Neuronal stem cell (in vitro differentiated cells): ENCODE results near the gene CAST.

Experiments
- DNase-seq: peaks from one replicate; pipeline ENCODE4 v3.0.0-alpha.2; 2013; ENCODE audit warnings: low spot score
- H2AFZ ChIP-seq: one replicate; pipeline ENCODE4 v1.6.1; 2013; ENCODE audit warnings: mild to moderate bottlenecking, low read length, inconsistent platforms
- H2AK5ac ChIP-seq: 2 replicates; pipeline ENCODE4 v1.6.1; 2013; ENCODE audit warnings: low read depth, mild to moderate bottlenecking, inconsistent platforms, low read length, moderate library complexity, mixed read lengths
- H2BK120ac ChIP-seq: 2 replicates; pipeline ENCODE4 v1.6.1; 2013; ENCODE audit warnings: low read depth, mild to moderate bottlenecking, inconsistent platforms, low read length, moderate library complexity, mixed read lengths
- H2BK12ac ChIP-seq: one replicate; pipeline ENCODE4 v1.6.1; 2013; ENCODE audit warnings: low read length, inconsistent platforms
- H2BK15ac ChIP-seq: 2 replicates; pipeline ENCODE4 v1.6.1; 2013; ENCODE audit warnings: mild to moderate bottlenecking, low read length, inconsistent platforms, mixed read lengths
- H2BK5ac ChIP-seq: one replicate; pipeline ENCODE4 v1.6.1; 2013; ENCODE audit warnings: inconsistent platforms, mild to moderate bottlenecking, low read length, moderate library complexity
- H3K14ac ChIP-seq: one replicate; pipeline ENCODE4 v1.6.1; 2013; ENCODE audit warnings: low read length, inconsistent platforms
- H3K18ac ChIP-seq: 2 replicates; pipeline ENCODE4 v1.6.1; 2013; ENCODE audit warnings: low read length, inconsistent platforms
- H3K23ac ChIP-seq: 2 replicates; pipeline ENCODE4 v1.6.1; 2013; ENCODE audit warnings: low read depth, mild to moderate bottlenecking, mixed read lengths, low read length, inconsistent platforms; ENCODE audit not compliant: poor library complexity
- H3K27ac ChIP-seq: replicated peaks from 3 replicates; pipeline ENCODE4 v1.5.1; 2013; ENCODE audit warnings: low read length, inconsistent platforms
- H3K27me3 ChIP-seq, 3 experiments: 2 replicates each; pipeline ENCODE4 v1.6.1; 2013; ENCODE audit warnings: low read length in 3 of 3, mild to moderate bottlenecking in 2 of 3, inconsistent platforms in 1 of 3, low read depth in 1 of 3, mixed read lengths in 1 of 3, moderate library complexity in 1 of 3; ENCODE audit not compliant: control insufficient read depth in 3 of 3, insufficient read depth in 3 of 3
- H3K36me3 ChIP-seq, 2 donors: replicated peaks in 1 of 2; 2 replicates each; pipeline ENCODE4 v1.6.1; 2013; ENCODE audit warnings: low read length in 2 of 2; ENCODE audit not compliant: control insufficient read depth in 2 of 2, insufficient read depth in 2 of 2
- H3K4ac ChIP-seq: 2 replicates; pipeline ENCODE4 v1.6.1; 2013; ENCODE audit warnings: inconsistent platforms, mild to moderate bottlenecking, low read length, moderate library complexity
- H3K4me1 ChIP-seq, 2 donors: 1 replicate in 1 of 2; 2 replicates in 1 of 2; pipeline ENCODE4 v1.6.1; 2013; ENCODE audit warnings: low read length in 2 of 2, low read depth in 1 of 2; ENCODE audit not compliant: control insufficient read depth in 2 of 2, insufficient read depth in 1 of 2
- H3K4me2 ChIP-seq: one replicate; pipeline ENCODE4 v1.6.1; 2013; ENCODE audit warnings: mild to moderate bottlenecking, low read length, inconsistent platforms; ENCODE audit not compliant: insufficient read depth, poor library complexity, severe bottlenecking
- H3K4me3 ChIP-seq, 2 donors: 2 replicates each; pipeline ENCODE4 v1.5.1; 2013; ENCODE audit warnings: low read length in 2 of 2, mild to moderate bottlenecking in 2 of 2, inconsistent platforms in 1 of 2, moderate library complexity in 1 of 2
- H3K79me1 ChIP-seq: one replicate; pipeline ENCODE4 v1.6.1; 2013; ENCODE audit warnings: low read depth, mild to moderate bottlenecking, inconsistent platforms, low read length, moderate library complexity
- H3K9ac ChIP-seq: one replicate; pipeline ENCODE4 v1.6.1; 2013; ENCODE audit warnings: mild to moderate bottlenecking, low read depth, low read length, inconsistent platforms; ENCODE audit not compliant: poor library complexity
- H3K9me3 ChIP-seq, 2 donors: replicated peaks in 1 of 2; 2 replicates each; pipeline versions ENCODE3 to v1.6.1; 2013; ENCODE audit warnings: low read length in 2 of 2, mild to moderate bottlenecking in 2 of 2, inconsistent platforms in 1 of 2, low read depth in 1 of 2, mixed read lengths in 1 of 2, moderate library complexity in 1 of 2; ENCODE audit not compliant: control insufficient read depth in 2 of 2, insufficient read depth in 1 of 2
- H4K8ac ChIP-seq: one replicate; pipeline ENCODE4 v1.6.1; 2013; ENCODE audit warnings: low read depth, mild to moderate bottlenecking, inconsistent platforms, low read length, moderate library complexity
- H4K91ac ChIP-seq: one replicate; pipeline ENCODE4 v1.6.1; 2013; ENCODE audit warnings: low read length, low read depth, mild to moderate bottlenecking, inconsistent platforms; ENCODE audit not compliant: poor library complexity
- WGBS, 2 donors: extraction: QIAGEN DNeasy Blood & Tissue Kit; methylation state at CpG; one replicate each; pipeline ENCODE4 v1.1.7; 2013; ENCODE audit warnings: missing lambda C conversion rate in 2 of 2, mixed read lengths in 1 of 2; ENCODE audit not compliant: insufficient read length in 2 of 2, insufficient replicate concordance in 1 of 2; ENCODE audit errors: extremely low coverage in 2 of 2; 5-methylcytosine and 5-hydroxymethylcytosine counted together

Gene CAST

DNA sequence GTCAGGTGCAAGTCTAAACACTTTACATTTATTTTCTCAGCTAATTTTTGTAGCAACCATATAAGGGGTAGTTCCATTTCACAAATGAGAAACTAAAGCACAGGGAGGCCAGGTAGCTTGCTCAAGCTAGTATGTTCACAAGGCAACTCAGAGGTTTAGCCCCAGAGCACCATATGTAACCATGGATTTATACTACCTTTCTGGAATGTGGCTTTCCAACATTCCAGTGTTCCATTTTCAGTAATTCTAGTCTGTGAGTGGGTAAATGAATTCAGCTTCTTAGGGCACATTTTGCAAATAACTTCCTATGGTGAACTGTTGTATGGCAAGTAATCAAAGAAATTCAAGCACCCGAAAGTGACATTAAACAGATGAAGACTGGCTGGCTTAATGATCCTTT lies 25.0 kb upstream of the CAST start:
- Histone ChIP-seq H3K4me2 (no peak overlapping the region), H2BK12ac (no peak overlapping the region), H2BK15ac (no peak overlapping the region), H3K27me3 (peaks cover 0 to 16% (median 3%) of the 10 kb centered on the region in 3 experiments), H3K14ac (no peak overlapping the region), H3K4ac (no peak overlapping the region), H2BK5ac (no peak overlapping the region), H3K4me1 (no peaks in the 10 kb centered on the region), H2AK5ac (no peak overlapping the region), H2BK120ac (no peak overlapping the region), H3K9me3 (no peaks in the 10 kb centered on the region), H2AFZ (no peak overlapping the region), H3K4me3 (no peak overlapping the region), H3K23ac (no peak overlapping the region), H3K79me1 (no peaks in the 10 kb centered on the region), H3K36me3 (no peaks in the 10 kb centered on the region), H4K91ac (no peak overlapping the region), H4K8ac (no peak overlapping the region), H3K18ac (no peak overlapping the region), H3K9ac (no peak overlapping the region), H3K27ac (no peak overlapping the region)
- DNase-seq: no peak
- WGBS, 2 donors: no CpG with 5 or more reads among the region's 1 CpG

DNA sequence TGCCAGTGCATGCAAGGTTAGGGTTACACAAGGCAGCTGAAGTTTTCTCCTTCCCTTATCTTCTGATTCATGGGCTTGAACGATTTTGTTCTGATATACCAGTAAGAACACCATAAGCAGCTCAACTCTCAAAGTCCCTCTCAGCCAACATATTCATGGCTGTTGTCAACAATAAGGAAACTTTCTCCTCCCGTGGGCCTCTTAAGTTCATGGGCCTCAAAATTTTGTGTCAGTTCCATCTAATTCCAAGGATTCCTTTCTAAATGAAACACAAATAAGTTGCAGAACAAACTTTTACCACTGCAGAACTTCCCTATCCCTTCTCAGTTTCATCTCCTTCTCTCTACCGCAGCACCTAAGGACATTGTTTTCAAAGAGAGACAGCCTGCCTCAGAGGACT lies 23.6 kb upstream of the CAST start:
- H3K9me3 ChIP-seq: no peaks in the 10 kb centered on the region
- no peak overlapping the region for H3K4ac ChIP-seq
- H3K18ac ChIP-seq: no peak overlapping the region
- H2BK15ac ChIP-seq: no peak overlapping the region
- no peaks in the 10 kb centered on the region for H3K4me1 ChIP-seq
- no peak for DNase-seq
- no peaks in the 10 kb centered on the region for H3K79me1 ChIP-seq
- no peak overlapping the region for H4K91ac ChIP-seq
- H3K4me3 ChIP-seq: no peak overlapping the region
- no peak overlapping the region for H2AK5ac ChIP-seq
- H2AFZ ChIP-seq: no peak overlapping the region
- H3K36me3 ChIP-seq: no peaks in the 10 kb centered on the region
- no peak overlapping the region for H3K23ac ChIP-seq
- H4K8ac ChIP-seq: no peak overlapping the region
- H2BK12ac ChIP-seq: no peak overlapping the region
- H3K27me3 ChIP-seq: peaks cover 0 to 16% (median 3%) of the 10 kb centered on the region in 3 experiments
- no CpG with 5 or more reads among the region's 3 CpGs for WGBS, 2 donors
- H3K9ac ChIP-seq: no peak overlapping the region
- H2BK120ac ChIP-seq: no peak overlapping the region
- H3K27ac ChIP-seq: no peak overlapping the region
- no peak overlapping the region for H3K4me2 ChIP-seq
- no peak overlapping the region for H3K14ac ChIP-seq
- no peak overlapping the region for H2BK5ac ChIP-seq

DNA sequence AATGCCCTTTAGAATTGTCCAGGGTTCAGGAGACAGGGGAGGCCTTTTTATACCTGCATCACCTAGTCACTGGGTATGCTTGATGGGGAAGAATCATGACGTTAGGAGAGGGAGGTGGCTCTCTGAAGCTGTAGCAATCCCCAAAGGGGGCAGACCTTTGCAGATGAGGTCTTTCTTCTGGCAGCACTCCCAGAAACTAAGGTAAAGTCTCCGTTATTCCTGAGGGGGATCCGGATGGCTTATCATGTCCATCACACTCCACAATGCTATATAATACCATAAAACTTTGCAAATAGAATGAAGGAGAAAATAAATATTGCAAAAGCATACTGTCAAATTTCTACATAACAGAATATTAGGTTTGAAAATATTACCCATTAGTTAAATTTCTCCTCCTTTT lies 21.5 kb upstream of the CAST start:
- no peak overlapping the region for H3K27ac ChIP-seq
- no peak overlapping the region for H3K9ac ChIP-seq

DNA sequence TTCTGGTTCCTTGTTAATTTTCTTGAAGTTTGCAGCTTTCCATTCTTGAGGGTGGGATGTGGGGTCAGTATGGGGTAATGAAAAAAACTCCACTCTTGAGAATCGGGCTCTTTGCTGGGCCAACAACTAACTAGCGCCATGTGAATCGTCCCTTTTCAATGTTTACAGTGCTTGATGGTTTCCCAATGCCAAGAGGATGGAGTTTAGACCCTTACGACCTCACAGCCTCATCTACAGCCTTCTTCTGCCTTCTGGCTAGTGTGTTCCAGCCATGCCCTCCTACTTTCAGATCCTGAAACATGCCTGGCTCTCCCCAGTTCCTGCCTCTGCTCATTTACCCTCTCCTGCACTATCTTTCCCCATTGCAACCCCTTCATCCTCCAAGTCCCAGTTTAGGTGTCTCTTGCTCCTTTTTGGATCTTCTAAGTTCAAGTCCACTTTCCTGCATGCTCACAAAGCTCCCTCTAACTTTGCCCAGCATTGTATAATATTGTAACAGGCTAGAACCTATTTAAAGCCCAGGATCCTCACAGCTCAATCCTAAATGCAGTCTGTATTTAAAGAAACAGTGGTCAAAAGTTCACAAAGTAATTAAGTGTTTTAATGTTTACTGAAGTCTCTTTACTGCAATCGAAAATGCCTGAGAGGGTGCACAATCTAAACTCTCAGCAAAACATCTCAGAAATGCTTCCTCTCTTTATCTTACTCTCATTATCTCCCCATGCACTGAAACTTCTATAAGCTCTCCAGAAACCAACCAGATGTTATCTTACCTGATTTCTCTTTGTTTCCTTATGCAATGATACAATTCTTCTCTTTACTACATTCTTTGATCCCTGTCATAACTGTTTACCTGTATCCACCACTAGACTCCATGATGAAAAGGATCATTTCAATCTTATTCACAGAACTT lies 20.6 kb upstream of the CAST start:
- H2BK15ac ChIP-seq: no peak overlapping the region
- DNase-seq: no peak
- H3K18ac ChIP-seq: no peak overlapping the region
- WGBS, 2 donors: no CpG with 5 or more reads among the region's 5 CpGs
- no peak overlapping the region for H3K27ac ChIP-seq
- H3K4ac ChIP-seq: no peak overlapping the region
- no peak overlapping the region for H3K9ac ChIP-seq
- H2BK12ac ChIP-seq: no peak overlapping the region
- H3K4me2 ChIP-seq: no peak overlapping the region
- no peak overlapping the region for H2BK120ac ChIP-seq
- no peaks in the 10 kb centered on the region for H3K36me3 ChIP-seq
- no peaks in the 10 kb centered on the region for H3K79me1 ChIP-seq
- H3K9me3 ChIP-seq: no peaks in the 10 kb centered on the region
- peaks cover 0 to 9% (median 3%) of the 10 kb centered on the region in 3 experiments for H3K27me3 ChIP-seq
- H3K23ac ChIP-seq: no peak overlapping the region
- no peak overlapping the region for H2AK5ac ChIP-seq
- no peak overlapping the region for H2BK5ac ChIP-seq
- H2AFZ ChIP-seq: no peak overlapping the region
- H3K4me1 ChIP-seq: no peaks in the 10 kb centered on the region
- no peak overlapping the region for H3K14ac ChIP-seq
- H4K91ac ChIP-seq: no peak overlapping the region
- no peak overlapping the region for H3K4me3 ChIP-seq
- no peak overlapping the region for H4K8ac ChIP-seq

More for the DNA sequence above, 21.5 kb upstream of the CAST start:
- Histone ChIP-seq H3K36me3 (no peaks in the 10 kb centered on the region), H3K4me2 (no peak overlapping the region), H2BK120ac (no peak overlapping the region), H4K8ac (no peak overlapping the region), H2AFZ (no peak overlapping the region), H3K9me3 (no peaks in the 10 kb centered on the region), H3K79me1 (no peaks in the 10 kb centered on the region), H3K23ac (no peak overlapping the region), H3K4me3 (no peak overlapping the region), H2BK12ac (no peak overlapping the region), H3K4ac (no peak overlapping the region), H3K18ac (no peak overlapping the region), H2BK5ac (no peak overlapping the region), H2BK15ac (no peak overlapping the region), H4K91ac (no peak overlapping the region), H2AK5ac (no peak overlapping the region), H3K4me1 (no peaks in the 10 kb centered on the region), H3K14ac (no peak overlapping the region), H3K27me3 (peaks cover 0 to 9% (median 3%) of the 10 kb centered on the region in 3 experiments)
- WGBS, 2 donors: no CpG with 5 or more reads among the region's 3 CpGs
- no peak for DNase-seq
